Liver (tissue), 3 donors: ENCODE measurements around the gene MED26.
"Not testable (repeated sequence)": the region's sequence is repeated elsewhere in the genome, so short reads cannot be mapped to it uniquely, and the experiment has no call there.

Experiments used
- JUND ChIP-seq, 2 donors: IDR thresholded peaks; 2 replicates each; pipeline ENCODE4 v1.6.1; 2016; ENCODE audit warnings: antibody characterized with exemption in 2 of 2
- RXRA ChIP-seq, 2 donors: IDR thresholded peaks; 2 replicates each; pipeline ENCODE4 v1.6.1; 2017 to 2018; ENCODE audit warnings: antibody characterized with exemption in 2 of 2, mild to moderate bottlenecking in 1 of 2
- YY1 ChIP-seq: IDR thresholded peaks from 2 replicates; pipeline ENCODE4 v1.6.1; 2016; ENCODE audit warnings: antibody characterized with exemption, mild to moderate bottlenecking
- TF ChIP-seq, protein P1 (sequence below): fragments of 150-350 bp; IDR thresholded peaks from 2 replicates; pipeline ENCODE4 v1.5.1; 2017; ENCODE audit warnings: improper control_type of control experiment, low read depth, low read length; ENCODE audit not compliant: missing input control
- TF ChIP-seq, protein P2 (sequence below): IDR thresholded peaks from 2 replicates; pipeline ENCODE4 v1.6.1; 2016; ENCODE audit warnings: antibody characterized with exemption, mild to moderate bottlenecking
- donor health status: healthy.
- donor health status: healthy.

DNA sequence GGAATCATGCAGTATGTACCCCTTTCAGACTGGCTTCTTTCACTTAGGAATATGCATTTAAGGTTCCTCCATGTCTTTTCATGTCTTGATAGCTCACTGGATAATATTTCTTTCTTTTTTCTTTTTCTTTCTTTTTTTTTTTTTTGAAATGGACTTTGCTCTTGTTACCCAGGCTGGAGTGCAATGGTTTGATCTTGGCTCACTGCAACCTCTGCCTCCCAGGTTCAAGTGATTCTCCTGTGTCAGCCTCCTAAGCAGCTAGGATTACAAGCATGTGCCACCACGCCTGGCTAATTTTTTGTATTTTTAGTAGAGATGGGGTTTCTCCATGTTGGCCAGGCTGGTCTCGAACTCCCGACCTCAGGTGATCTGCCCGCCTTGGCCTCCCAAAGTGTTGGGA lies 40.7 kb upstream of the MED26 start:
- TF ChIP-seq, protein P1, sequence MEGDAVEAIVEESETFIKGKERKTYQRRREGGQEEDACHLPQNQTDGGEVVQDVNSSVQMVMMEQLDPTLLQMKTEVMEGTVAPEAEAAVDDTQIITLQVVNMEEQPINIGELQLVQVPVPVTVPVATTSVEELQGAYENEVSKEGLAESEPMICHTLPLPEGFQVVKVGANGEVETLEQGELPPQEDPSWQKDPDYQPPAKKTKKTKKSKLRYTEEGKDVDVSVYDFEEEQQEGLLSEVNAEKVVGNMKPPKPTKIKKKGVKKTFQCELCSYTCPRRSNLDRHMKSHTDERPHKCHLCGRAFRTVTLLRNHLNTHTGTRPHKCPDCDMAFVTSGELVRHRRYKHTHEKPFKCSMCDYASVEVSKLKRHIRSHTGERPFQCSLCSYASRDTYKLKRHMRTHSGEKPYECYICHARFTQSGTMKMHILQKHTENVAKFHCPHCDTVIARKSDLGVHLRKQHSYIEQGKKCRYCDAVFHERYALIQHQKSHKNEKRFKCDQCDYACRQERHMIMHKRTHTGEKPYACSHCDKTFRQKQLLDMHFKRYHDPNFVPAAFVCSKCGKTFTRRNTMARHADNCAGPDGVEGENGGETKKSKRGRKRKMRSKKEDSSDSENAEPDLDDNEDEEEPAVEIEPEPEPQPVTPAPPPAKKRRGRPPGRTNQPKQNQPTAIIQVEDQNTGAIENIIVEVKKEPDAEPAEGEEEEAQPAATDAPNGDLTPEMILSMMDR, result not testable (repeated sequence)
- not testable (repeated sequence) for TF ChIP-seq JUND (IDR thresholded peaks at IDR 0.05); YY1; RXRA (IDR thresholded peaks at IDR 0.05)
- TF ChIP-seq, protein P2, sequence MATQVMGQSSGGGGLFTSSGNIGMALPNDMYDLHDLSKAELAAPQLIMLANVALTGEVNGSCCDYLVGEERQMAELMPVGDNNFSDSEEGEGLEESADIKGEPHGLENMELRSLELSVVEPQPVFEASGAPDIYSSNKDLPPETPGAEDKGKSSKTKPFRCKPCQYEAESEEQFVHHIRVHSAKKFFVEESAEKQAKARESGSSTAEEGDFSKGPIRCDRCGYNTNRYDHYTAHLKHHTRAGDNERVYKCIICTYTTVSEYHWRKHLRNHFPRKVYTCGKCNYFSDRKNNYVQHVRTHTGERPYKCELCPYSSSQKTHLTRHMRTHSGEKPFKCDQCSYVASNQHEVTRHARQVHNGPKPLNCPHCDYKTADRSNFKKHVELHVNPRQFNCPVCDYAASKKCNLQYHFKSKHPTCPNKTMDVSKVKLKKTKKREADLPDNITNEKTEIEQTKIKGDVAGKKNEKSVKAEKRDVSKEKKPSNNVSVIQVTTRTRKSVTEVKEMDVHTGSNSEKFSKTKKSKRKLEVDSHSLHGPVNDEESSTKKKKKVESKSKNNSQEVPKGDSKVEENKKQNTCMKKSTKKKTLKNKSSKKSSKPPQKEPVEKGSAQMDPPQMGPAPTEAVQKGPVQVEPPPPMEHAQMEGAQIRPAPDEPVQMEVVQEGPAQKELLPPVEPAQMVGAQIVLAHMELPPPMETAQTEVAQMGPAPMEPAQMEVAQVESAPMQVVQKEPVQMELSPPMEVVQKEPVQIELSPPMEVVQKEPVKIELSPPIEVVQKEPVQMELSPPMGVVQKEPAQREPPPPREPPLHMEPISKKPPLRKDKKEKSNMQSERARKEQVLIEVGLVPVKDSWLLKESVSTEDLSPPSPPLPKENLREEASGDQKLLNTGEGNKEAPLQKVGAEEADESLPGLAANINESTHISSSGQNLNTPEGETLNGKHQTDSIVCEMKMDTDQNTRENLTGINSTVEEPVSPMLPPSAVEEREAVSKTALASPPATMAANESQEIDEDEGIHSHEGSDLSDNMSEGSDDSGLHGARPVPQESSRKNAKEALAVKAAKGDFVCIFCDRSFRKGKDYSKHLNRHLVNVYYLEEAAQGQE, result not testable (repeated sequence)
